ENCODE measurements around the gene GJA4. TPM values are rescaled to one million over a fixed set of nuclear protein-coding genes. Genes with fewer than 3 reads are reported as not detected.

The GJA4 gene
- polyA plus RNA-seq, 1 of the 3 experiments (the other 2 are of a cell fraction), result not detected

DNA sequence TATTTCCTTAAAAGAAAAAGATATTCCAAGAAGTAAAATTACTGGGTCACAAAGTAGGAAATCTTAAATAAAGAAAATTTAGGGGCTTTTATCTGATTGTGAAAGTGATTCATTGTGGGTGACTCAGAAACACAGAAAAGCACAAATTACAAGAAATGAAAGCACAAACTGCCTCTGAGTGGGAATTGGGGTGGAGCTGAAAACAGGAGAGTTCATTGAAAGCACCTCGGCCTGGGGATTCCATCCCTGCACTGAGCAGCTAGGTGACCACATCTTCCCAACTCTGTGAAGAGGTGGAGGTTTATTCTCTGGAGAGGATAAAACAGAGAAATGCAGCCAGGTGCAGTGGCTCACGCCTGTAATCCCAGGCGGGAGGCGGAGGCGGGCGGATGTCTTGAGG lies 7.4 kb downstream of the GJA4 start:
- Histone ChIP-seq H3K27me3 (ENCODE audit: insufficient read depth) (no peaks in the 10 kb centered on the region), H2AFZ (ENCODE audit: low read depth) (no peak overlapping the region), H3K36me3 (replicated peaks in 1 of 2; ENCODE audit: control insufficient read depth in 1 of 2, insufficient read depth in 2 of 2, low read length in 1 of 2) (no peaks in the 10 kb centered on the region), H3K4me2 (peak overlapping the region; percentile 29; the same call in 1 of the 2 replicates), H4K20me1 (ENCODE audit: insufficient read depth) (no peaks in the 10 kb centered on the region), H3K79me2 (ENCODE audit: insufficient read depth) (no peaks in the 10 kb centered on the region), H3K27ac (ENCODE audit: low read depth in 2 of 2, low read length in 1 of 2) (no peak overlapping the region), H3F3A (replicated peaks; ENCODE audit: insufficient read depth) (no peaks in the 10 kb centered on the region), H3K4me1 (ENCODE audit: control insufficient read depth in 1 of 2, insufficient read depth in 2 of 2, low read depth in 1 of 2, low read length in 1 of 2) (no peaks in the 10 kb centered on the region), H3K9me2 (no peaks in the 10 kb centered on the region), H3K9ac (no peak overlapping the region), H3K9me3 (no peaks in the 10 kb centered on the region), H3K4me3 (ENCODE audit: low read depth in 2 of 2, low read length in 1 of 2) (no peak overlapping the region)
- DNase-seq, result no peak
- 75% methylated on average over 6 of the region's 6 CpGs for WGBS (ENCODE audit: low lambda C conversion rate)
- TF ChIP-seq SIN3A (IDR thresholded peaks at IDR 0.05; ENCODE audit: borderline replicate concordance, low read depth, low read length) (no peak), FOSL2 (IDR thresholded peaks at IDR 0.05; ENCODE audit: borderline replicate concordance, low read depth) (0 out of 2 replicates have a peak, but pooled peaks have one; percentile 8)
- ChIA-PET CTCF (no interaction called here), POLR2A (no interaction called here)

- POLR2A ChIA-PET, result no interaction called here
- Histone ChIP-seq H4K20me1 (ENCODE audit: insufficient read depth) (no peaks in the 10 kb centered on the region), H3K9me3 (no peaks in the 10 kb centered on the region), H3K27ac (ENCODE audit: low read depth in 2 of 2, low read length in 1 of 2) (no peak overlapping the region), H3K4me2 (no peak overlapping the region), H3K79me2 (ENCODE audit: insufficient read depth) (no peaks in the 10 kb centered on the region), H3K4me1 (ENCODE audit: control insufficient read depth in 1 of 2, insufficient read depth in 2 of 2, low read depth in 1 of 2, low read length in 1 of 2) (peaks cover 0 to 9% of the 10 kb centered on the region in 2 experiments; a peak in 1 of 4 replicates), H3F3A (replicated peaks; ENCODE audit: insufficient read depth) (no peaks in the 10 kb centered on the region), H3K4me3 (ENCODE audit: low read depth in 2 of 2, low read length in 1 of 2) (no peak overlapping the region), H3K36me3 (replicated peaks in 1 of 2; ENCODE audit: control insufficient read depth in 1 of 2, insufficient read depth in 2 of 2, low read length in 1 of 2) (no peaks in the 10 kb centered on the region), H3K27me3 (ENCODE audit: insufficient read depth) (no peaks in the 10 kb centered on the region), H3K9ac (no peak overlapping the region), H3K9me2 (no peaks in the 10 kb centered on the region), H2AFZ (ENCODE audit: low read depth) (no peak overlapping the region)
- TF ChIP-seq GATA2 (CRISPR knock-in tag; IDR thresholded peaks at IDR 0.05) (no peak), YY1 (IDR thresholded peaks at IDR 0.05; ENCODE audit: low read depth) (no peak), MEF2A (IDR thresholded peaks at IDR 0.05; ENCODE audit: borderline replicate concordance, low read depth) (no peak), USF2 (IDR thresholded peaks at IDR 0.05; ENCODE audit: borderline replicate concordance, low read depth, low read length) (no peak), FOXM1 (IDR thresholded peaks at IDR 0.05; ENCODE audit: low read depth) (no peak), EP300 (IDR thresholded peaks at IDR 0.05; ENCODE audit: borderline replicate concordance in 1 of 2, low read depth in 1 of 2, low read length in 1 of 2) (no peak), TEAD4 (IDR thresholded peaks at IDR 0.05; ENCODE audit: borderline replicate concordance, insufficient read depth) (no peak), MXI1 (IDR thresholded peaks at IDR 0.05; ENCODE audit: low read depth, low read length) (no peak), RFX5 (IDR thresholded peaks at IDR 0.05; ENCODE audit: low read length) (no peak), TAF1 (IDR thresholded peaks at IDR 0.05; ENCODE audit: borderline replicate concordance, low read depth, low read length) (no peak)
- TF ChIP-seq, protein P1, sequence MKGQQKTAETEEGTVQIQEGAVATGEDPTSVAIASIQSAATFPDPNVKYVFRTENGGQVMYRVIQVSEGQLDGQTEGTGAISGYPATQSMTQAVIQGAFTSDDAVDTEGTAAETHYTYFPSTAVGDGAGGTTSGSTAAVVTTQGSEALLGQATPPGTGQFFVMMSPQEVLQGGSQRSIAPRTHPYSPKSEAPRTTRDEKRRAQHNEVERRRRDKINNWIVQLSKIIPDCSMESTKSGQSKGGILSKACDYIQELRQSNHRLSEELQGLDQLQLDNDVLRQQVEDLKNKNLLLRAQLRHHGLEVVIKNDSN (IDR thresholded peaks at IDR 0.05; ENCODE audit: borderline replicate concordance, low read depth), result no peak
- TF ChIP-seq, protein P2, sequence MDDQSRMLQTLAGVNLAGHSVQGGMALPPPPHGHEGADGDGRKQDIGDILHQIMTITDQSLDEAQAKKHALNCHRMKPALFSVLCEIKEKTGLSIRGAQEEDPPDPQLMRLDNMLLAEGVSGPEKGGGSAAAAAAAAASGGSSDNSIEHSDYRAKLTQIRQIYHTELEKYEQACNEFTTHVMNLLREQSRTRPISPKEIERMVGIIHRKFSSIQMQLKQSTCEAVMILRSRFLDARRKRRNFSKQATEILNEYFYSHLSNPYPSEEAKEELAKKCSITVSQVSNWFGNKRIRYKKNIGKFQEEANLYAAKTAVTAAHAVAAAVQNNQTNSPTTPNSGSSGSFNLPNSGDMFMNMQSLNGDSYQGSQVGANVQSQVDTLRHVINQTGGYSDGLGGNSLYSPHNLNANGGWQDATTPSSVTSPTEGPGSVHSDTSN (IDR thresholded peaks at IDR 0.05), result no peak
- 42% methylated on average over 3 of the region's 3 CpGs for WGBS (ENCODE audit: low lambda C conversion rate)
- DNase-seq, result no peak
- CTCF ChIA-PET, result interaction anchor here (1.0 to 3.5 kb wide), 5 partner anchors 10 to 63 kb away, joined by 3 to 31 read pairs (median 4); no protein-coding TSS in a partner anchor
Measured at GRCh38 chr1:34803770-34804169, 11.0 kb downstream of the GJA4 start.
